Middle frontal gyrus (tissue), 1 donor: Measurements from ENCODE around the gene KRTAP20-2.

Experiments used
- DNase-seq: peaks from one replicate; pipeline ENCODE4 v3.0.0-alpha.2; 2015; ENCODE audit warnings: low spot score; ENCODE audit errors: extremely low spot score

The KRTAP20-2 gene

GRCh38 chr21:30634906-30635305 lies at the start of gene KRTAP20-2:
Gene KRTAP20-2, plus strand, starts transcription at chr21:30635206. Its CDS starts 58 bp downstream, at chr21:30635264.
- no peak for DNase-seq

- DNase-seq = no peak
These were observed 44.7 kb upstream of the KRTAP20-2 start, which contains the start of gene KRTAP22-2 for GRCh38 chr21:30590297-30590696. Gene KRTAP22-2, minus strand, starts transcription at chr21:30590397.

GRCh38 chr21:30592140-30592539 lies 42.9 kb upstream of the KRTAP20-2 start, which contains the start of gene KRTAP6-3:
Gene KRTAP6-3, plus strand, starts transcription at chr21:30592440. Its CDS starts 6 bp downstream, at chr21:30592446.
- DNase-seq = no peak

- DNase-seq = no peak
These were observed 36.2 kb upstream of the KRTAP20-2 start, which contains the start of gene KRTAP6-2 for GRCh38 chr21:30598802-30599201. Gene KRTAP6-2, minus strand, starts transcription at chr21:30598902. Its CDS starts 28 bp downstream, at chr21:30598874.

GRCh38 chr21:30600787-30601186 lies 34.2 kb upstream of the KRTAP20-2 start, which contains the start of gene KRTAP22-1:
Gene KRTAP22-1, plus strand, starts transcription at chr21:30601087.
- no peak for DNase-seq

GRCh38 chr21:30605968-30606367 lies 29.0 kb upstream of the KRTAP20-2 start:
- no peak for DNase-seq

GRCh38 chr21:30612132-30612531 lies 22.9 kb upstream of the KRTAP20-2 start:
- no peak for DNase-seq

- no peak for DNase-seq
These were observed 21.2 kb upstream of the KRTAP20-2 start, which contains the start of gene KRTAP6-1 for GRCh38 chr21:30613836-30614235. Gene KRTAP6-1, minus strand, starts transcription at chr21:30613930. Its CDS starts 26 bp downstream, at chr21:30613904.

- DNase-seq = no peak
These were observed 19.8 kb upstream of the KRTAP20-2 start for GRCh38 chr21:30615199-30615598.

- DNase-seq = no peak
These were observed 18.9 kb upstream of the KRTAP20-2 start, which contains the start of gene KRTAP20-1 for GRCh38 chr21:30616125-30616524. Gene KRTAP20-1, plus strand, starts transcription at chr21:30616425. Its CDS starts 30 bp downstream, at chr21:30616455.

- DNase-seq = no peak
These were observed 14.9 kb upstream of the KRTAP20-2 start for GRCh38 chr21:30620080-30620479.

- no peak for DNase-seq
These were observed 14.5 kb upstream of the KRTAP20-2 start, which contains the start of gene KRTAP20-4 for GRCh38 chr21:30620522-30620921. Gene KRTAP20-4, plus strand, starts transcription at chr21:30620627.

- no peak for DNase-seq
These were observed 11.6 kb upstream of the KRTAP20-2 start for GRCh38 chr21:30623362-30623761.

GRCh38 chr21:30625449-30626165 lies 9.4 kb upstream of the KRTAP20-2 start:
- DNase-seq = no peak

- no peak for DNase-seq
These were observed 6.9 kb upstream of the KRTAP20-2 start for GRCh38 chr21:30628109-30628508.

GRCh38 chr21:30629200-30629599 lies 5.8 kb upstream of the KRTAP20-2 start:
- no peak for DNase-seq

- no peak for DNase-seq
These were observed 3.7 kb downstream of the KRTAP20-2 start for GRCh38 chr21:30638686-30639085.

GRCh38 chr21:30642564-30642963 lies 7.6 kb downstream of the KRTAP20-2 start, which contains the start of gene KRTAP20-3:
Gene KRTAP20-3, plus strand, starts transcription at chr21:30642864.
- no peak for DNase-seq

- no peak for DNase-seq
These were observed 12.0 kb downstream of the KRTAP20-2 start for GRCh38 chr21:30646904-30647414.

GRCh38 chr21:30652891-30653290 lies 17.9 kb downstream of the KRTAP20-2 start:
- no peak for DNase-seq

- DNase-seq = no peak
These were observed 33.8 kb downstream of the KRTAP20-2 start for GRCh38 chr21:30668776-30669175.

- DNase-seq = no peak
These were observed 38.1 kb downstream of the KRTAP20-2 start for GRCh38 chr21:30672985-30673650.
